ENCODE measurements around the gene FBN3.
"Not testable (repeated sequence)": the region's sequence is repeated elsewhere in the genome, so short reads cannot be mapped to it uniquely, and the experiment has no call there.

Gene FBN3

GRCh38 chr19:8149261-8150094 lies at the start of gene FBN3:
FBN3 (minus strand) TSS chr19:8149592; CDS start chr19:8147480, 2,112 bp downstream.
- DNase-seq (ENCODE audit: low read depth), result no peak

- no peak for DNase-seq (ENCODE audit: low read depth)
These were observed 47.0 kb upstream of the FBN3 start for GRCh38 chr19:8196271-8196927.

- DNase-seq (ENCODE audit: low read depth), result no peak
These were observed 45.3 kb upstream of the FBN3 start for GRCh38 chr19:8194528-8195267.

GRCh38 chr19:8192221-8192820 lies 42.9 kb upstream of the FBN3 start:
- DNase-seq (ENCODE audit: low read depth), result no peak

GRCh38 chr19:8185343-8186068 lies 36.1 kb upstream of the FBN3 start:
- DNase-seq (ENCODE audit: low read depth), result no peak

GRCh38 chr19:8184274-8184673 lies 34.9 kb upstream of the FBN3 start:
- DNase-seq (ENCODE audit: low read depth), result no peak

GRCh38 chr19:8180018-8180417 lies 30.6 kb upstream of the FBN3 start:
- DNase-seq (ENCODE audit: low read depth), result no peak

GRCh38 chr19:8174706-8175105 lies 25.3 kb upstream of the FBN3 start:
- DNase-seq (ENCODE audit: low read depth), result no peak

GRCh38 chr19:8168537-8168936 lies 19.1 kb upstream of the FBN3 start:
- no peak for DNase-seq (ENCODE audit: low read depth)

GRCh38 chr19:8167985-8168384 lies 18.6 kb upstream of the FBN3 start:
- no peak for DNase-seq (ENCODE audit: low read depth)

GRCh38 chr19:8163759-8164158 lies 14.4 kb upstream of the FBN3 start:
- no peak for DNase-seq (ENCODE audit: low read depth)

GRCh38 chr19:8161135-8161646 lies 11.8 kb upstream of the FBN3 start:
- no peak for DNase-seq (ENCODE audit: low read depth)

- DNase-seq (ENCODE audit: low read depth), result not testable (repeated sequence)
These were observed 9.9 kb upstream of the FBN3 start for GRCh38 chr19:8159322-8159721.

- peak; percentile 61 for DNase-seq (ENCODE audit: low read depth)
These were observed 9.2 kb upstream of the FBN3 start for GRCh38 chr19:8158411-8159074.

GRCh38 chr19:8155318-8155717 lies 5.9 kb upstream of the FBN3 start:
- no peak for DNase-seq (ENCODE audit: low read depth)

GRCh38 chr19:8154014-8154413 lies 4.6 kb upstream of the FBN3 start:
- DNase-seq (ENCODE audit: low read depth), result not testable (repeated sequence)

GRCh38 chr19:8151767-8152035 lies 2.3 kb upstream of the FBN3 start:
- DNase-seq (ENCODE audit: low read depth), result no peak

- DNase-seq (ENCODE audit: low read depth), result no peak
These were observed 1.8 kb upstream of the FBN3 start for GRCh38 chr19:8150998-8151766.

- no peak for DNase-seq (ENCODE audit: low read depth)
These were observed 930 bp upstream of the FBN3 start for GRCh38 chr19:8150178-8150865.

Measured in stromal cell of bone marrow (primary cell).